Activated CD8-positive, alpha-beta T cell treated with anti-CD3 and anti-CD28 coated beads, Interleukin-2, amount 10 ng/mL, durations not matched to agents 7 days and 5 days (primary cell): ENCODE measurements around the gene FOXI1. TPM values are rescaled to one million over a fixed set of nuclear protein-coding genes. Genes with fewer than 3 reads are reported as not detected.

Source experiments
- total RNA-seq, 2 experiments: library from RNA; stranded (reverse); gene quantifications; one replicate each; pipeline ENCODE4 v1.2.3, GENCODE V29; 2021

The FOXI1 gene
- total RNA-seq, 2 experiments from 2014 or later = not detected

Other genes starting within 250 kb of the FOXI1 start
- gene INSYN2B, start 125.4 kb upstream of the FOXI1 start, total RNA-seq = not detected
- gene C5orf58, start 127.1 kb downstream of the FOXI1 start, total RNA-seq = not detected
- 100 to 1,000 TPM; 386 TPM for gene LCP2, start 191.9 kb downstream of the FOXI1 start, total RNA-seq